ENCODE measurements around the gene BTG2.

DNA sequence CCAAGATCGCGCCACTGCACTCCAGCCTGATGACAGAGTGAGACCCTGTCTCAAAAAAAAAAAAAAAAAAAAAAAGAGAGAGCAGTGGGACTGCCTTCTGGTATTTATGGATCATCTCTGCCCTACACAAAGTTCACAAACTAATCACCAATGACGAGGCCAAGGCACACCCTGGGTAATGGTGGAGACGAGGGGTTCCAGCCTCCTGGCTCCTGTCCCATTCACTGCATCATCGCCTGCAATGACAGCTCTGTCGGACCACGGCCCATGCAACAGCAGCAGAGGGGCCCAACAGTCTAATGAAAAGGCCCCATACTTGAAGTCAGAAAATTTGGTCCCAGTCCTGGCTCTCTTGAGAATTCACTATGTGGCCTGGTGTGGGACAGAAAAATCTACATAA lies 2.9 kb upstream of the BTG2 start:
- TF ChIP-seq, protein P1, sequence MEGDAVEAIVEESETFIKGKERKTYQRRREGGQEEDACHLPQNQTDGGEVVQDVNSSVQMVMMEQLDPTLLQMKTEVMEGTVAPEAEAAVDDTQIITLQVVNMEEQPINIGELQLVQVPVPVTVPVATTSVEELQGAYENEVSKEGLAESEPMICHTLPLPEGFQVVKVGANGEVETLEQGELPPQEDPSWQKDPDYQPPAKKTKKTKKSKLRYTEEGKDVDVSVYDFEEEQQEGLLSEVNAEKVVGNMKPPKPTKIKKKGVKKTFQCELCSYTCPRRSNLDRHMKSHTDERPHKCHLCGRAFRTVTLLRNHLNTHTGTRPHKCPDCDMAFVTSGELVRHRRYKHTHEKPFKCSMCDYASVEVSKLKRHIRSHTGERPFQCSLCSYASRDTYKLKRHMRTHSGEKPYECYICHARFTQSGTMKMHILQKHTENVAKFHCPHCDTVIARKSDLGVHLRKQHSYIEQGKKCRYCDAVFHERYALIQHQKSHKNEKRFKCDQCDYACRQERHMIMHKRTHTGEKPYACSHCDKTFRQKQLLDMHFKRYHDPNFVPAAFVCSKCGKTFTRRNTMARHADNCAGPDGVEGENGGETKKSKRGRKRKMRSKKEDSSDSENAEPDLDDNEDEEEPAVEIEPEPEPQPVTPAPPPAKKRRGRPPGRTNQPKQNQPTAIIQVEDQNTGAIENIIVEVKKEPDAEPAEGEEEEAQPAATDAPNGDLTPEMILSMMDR (IDR thresholded peaks at IDR 0.05): no peak
- no peak for TF ChIP-seq POLR2AphosphoS5 (IDR thresholded peaks at IDR 0.05)
- TF ChIP-seq POLR2A (IDR thresholded peaks at IDR 0.05): no peak
